NT2/D1 (cell line): ENCODE data around the gene SEMA3B.
"Not testable (repeated sequence)": the region's sequence is repeated elsewhere in the genome, so short reads cannot be mapped to it uniquely, and the experiment has no call there.

Source experiments
- DNase-seq: peaks from one replicate; pipeline ENCODE4 v3.0.0-alpha.2; 2011; ENCODE audit warnings: low read depth, low spot score
- H3K27me3 ChIP-seq: 2 replicates; pipeline ENCODE4 v1.6.0; 2011; ENCODE audit warnings: mild to moderate bottlenecking; ENCODE audit not compliant: insufficient read length, insufficient read depth
- H3K36me3 ChIP-seq: 2 replicates; pipeline ENCODE4 v1.6.1; 2011; ENCODE audit warnings: mild to moderate bottlenecking, low read length, mixed read lengths; ENCODE audit not compliant: insufficient read depth, insufficient read length
- H3K4me1 ChIP-seq: 2 replicates; pipeline ENCODE4 v1.5.1; 2011; ENCODE audit not compliant: insufficient read depth, insufficient read length
- H3K4me3 ChIP-seq: 2 replicates; pipeline ENCODE4 v1.5.1; 2011; ENCODE audit warnings: low read depth; ENCODE audit not compliant: insufficient read length
- H3K9ac ChIP-seq: 2 replicates; pipeline ENCODE4 v1.6.0; 2011; ENCODE audit warnings: low read depth; ENCODE audit not compliant: insufficient read length
- H3K9me3 ChIP-seq: 2 replicates; pipeline ENCODE4 v1.5.1; 2011; ENCODE audit warnings: mild to moderate bottlenecking, low read length; ENCODE audit not compliant: insufficient read depth
- SUZ12 ChIP-seq: IDR thresholded peaks from 2 replicates; pipeline ENCODE4 v1.6.1; 2011; ENCODE audit not compliant: insufficient read length, insufficient read depth; ENCODE audit errors: extremely low read depth
- YY1 ChIP-seq: IDR thresholded peaks from 2 replicates; pipeline ENCODE4 v1.6.1; 2011; ENCODE audit not compliant: insufficient read length, insufficient read depth
- ZNF274 ChIP-seq: IDR thresholded peaks from 2 replicates; pipeline ENCODE4 v1.6.1; 2011; ENCODE audit warnings: mild to moderate bottlenecking, low read depth, low read length

Gene SEMA3B

DNA sequence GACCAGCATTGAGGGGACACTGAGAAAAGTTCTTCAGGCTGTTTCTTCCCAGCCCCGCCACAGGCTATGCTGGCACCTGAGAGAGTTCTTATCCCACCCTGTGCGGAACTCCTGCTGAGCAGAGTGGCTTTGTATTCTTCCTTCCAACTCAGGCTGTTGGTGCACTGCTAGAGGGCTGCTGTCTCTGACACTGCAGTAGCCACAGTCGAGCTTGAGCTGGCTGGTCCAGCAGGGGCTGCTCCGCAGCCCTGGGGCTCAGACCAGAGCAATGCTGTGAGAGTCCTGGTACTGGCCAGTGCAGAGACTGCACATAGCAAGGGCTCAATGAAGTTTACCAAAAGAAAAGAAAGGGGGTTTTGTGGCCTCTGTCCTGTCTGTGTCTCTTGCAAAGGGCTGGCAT, 29.3 kb upstream of the SEMA3B start:
- Histone ChIP-seq H3K4me1 (peaks cover 58% of the 10 kb centered on the region), H3K4me3 (no peak overlapping the region), H3K36me3 (peaks cover 56% of the 10 kb centered on the region), H3K27me3 (no peaks in the 10 kb centered on the region), H3K9ac (peak overlapping the region; percentile 53), H3K9me3 (no peaks in the 10 kb centered on the region)
- TF ChIP-seq YY1 (no peak), ZNF274 (no peak), SUZ12 (no peak)
- DNase-seq: no peak

DNA sequence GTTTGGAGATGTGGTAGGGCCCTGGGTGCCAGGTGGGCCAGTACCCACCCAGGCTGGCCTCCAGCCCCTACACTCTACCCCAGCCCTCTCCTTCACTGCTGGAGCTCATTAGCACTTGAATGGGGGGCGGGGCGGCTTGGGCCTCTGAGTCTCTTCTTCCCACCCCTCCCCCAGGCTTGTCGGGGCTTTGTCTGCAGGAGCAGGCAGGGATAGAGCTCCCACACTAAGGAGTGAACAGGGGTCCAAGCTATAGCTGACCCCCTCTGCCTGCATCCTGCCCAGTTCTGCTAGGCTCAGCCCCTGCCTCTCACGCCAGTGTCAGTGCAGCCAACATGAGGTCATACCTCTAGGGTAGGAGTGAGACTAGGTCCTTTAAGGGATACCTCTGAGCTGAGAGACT, 27.8 kb upstream of the SEMA3B start:
- peak overlapping the region; percentile 21 for H3K4me3 ChIP-seq
- H3K36me3 ChIP-seq: peaks cover 65% of the 10 kb centered on the region
- peaks cover 64% of the 10 kb centered on the region for H3K4me1 ChIP-seq
- peak overlapping the region; percentile 83 for H3K9ac ChIP-seq
- peak; percentile 94 for DNase-seq
- TF ChIP-seq ZNF274 (no peak), YY1 (no peak), SUZ12 (no peak)
- H3K27me3 ChIP-seq: no peaks in the 10 kb centered on the region
- no peaks in the 10 kb centered on the region for H3K9me3 ChIP-seq

DNA sequence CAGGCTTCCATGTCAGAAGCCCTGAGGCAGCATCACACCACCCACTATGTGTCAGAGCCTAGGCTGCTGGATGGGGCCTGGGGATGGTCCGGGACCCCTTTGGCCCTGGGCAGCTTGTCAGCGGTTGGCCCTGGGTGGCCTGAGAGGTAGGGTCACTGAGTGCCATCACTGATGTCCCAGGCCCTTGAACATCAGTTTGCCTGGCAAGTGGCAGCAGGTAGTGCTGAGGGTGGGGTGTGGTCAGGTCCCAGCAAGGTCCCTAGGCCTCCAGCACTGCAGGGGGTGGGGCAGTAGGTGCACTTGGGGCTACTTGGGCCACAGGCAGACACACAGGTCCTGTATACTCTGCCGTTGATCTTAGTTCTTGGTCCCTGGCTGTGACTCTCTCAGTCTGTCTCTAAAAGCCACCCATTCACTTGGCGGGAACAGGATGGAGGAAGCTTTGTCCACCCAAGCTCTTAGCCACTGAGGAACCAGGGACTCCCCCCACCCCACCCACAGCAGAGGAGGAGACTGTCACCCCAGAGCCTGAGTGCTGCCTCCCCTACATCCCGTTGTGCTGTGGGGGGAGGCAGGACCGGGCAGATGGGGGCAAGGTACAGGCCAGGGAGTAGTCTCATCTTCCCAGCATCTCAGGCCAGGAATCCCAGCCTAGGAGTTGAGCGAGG, 27.1 kb upstream of the SEMA3B start:
- peaks cover 70% of the 10 kb centered on the region for H3K4me1 ChIP-seq
- H3K4me3 ChIP-seq: peak overlapping the region; percentile 21
- H3K27me3 ChIP-seq: no peaks in the 10 kb centered on the region

DNA sequence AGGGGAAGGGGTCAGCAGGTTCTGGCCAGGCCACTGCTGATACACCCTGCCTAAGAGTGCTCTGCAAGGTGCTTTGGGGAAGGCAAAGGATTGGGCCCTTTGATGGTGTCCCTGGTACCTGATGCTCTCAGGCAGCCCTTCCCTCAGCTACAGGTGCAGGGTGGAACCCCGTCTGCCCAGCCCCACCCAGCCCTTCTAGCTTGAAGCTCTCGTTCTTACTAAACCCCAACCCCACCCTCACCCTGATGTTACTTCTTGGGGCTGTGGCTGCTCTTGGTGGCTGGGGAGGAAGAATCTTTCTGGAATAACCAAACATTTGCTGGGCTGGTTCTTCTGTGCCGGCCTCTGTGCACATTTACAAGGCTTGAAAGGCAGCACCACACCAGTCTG, 26.6 kb upstream of the SEMA3B start:
- DNase-seq: no peak
- Histone ChIP-seq H3K36me3 (peaks cover 68% of the 10 kb centered on the region), H3K9me3 (no peaks in the 10 kb centered on the region), H3K4me1 (peaks cover 72% of the 10 kb centered on the region), H3K27me3 (no peaks in the 10 kb centered on the region), H3K4me3 (no peak overlapping the region), H3K9ac (peak overlapping the region; percentile 39)
- TF ChIP-seq SUZ12 (no peak), ZNF274 (no peak), YY1 (no peak)

More for the DNA sequence above, 27.1 kb upstream of the SEMA3B start:
- Histone ChIP-seq H3K36me3 (peaks cover 65% of the 10 kb centered on the region), H3K9me3 (no peaks in the 10 kb centered on the region), H3K9ac (peak overlapping the region; percentile 83)
- DNase-seq: no peak
- TF ChIP-seq YY1 (no peak), SUZ12 (no peak)

DNA sequence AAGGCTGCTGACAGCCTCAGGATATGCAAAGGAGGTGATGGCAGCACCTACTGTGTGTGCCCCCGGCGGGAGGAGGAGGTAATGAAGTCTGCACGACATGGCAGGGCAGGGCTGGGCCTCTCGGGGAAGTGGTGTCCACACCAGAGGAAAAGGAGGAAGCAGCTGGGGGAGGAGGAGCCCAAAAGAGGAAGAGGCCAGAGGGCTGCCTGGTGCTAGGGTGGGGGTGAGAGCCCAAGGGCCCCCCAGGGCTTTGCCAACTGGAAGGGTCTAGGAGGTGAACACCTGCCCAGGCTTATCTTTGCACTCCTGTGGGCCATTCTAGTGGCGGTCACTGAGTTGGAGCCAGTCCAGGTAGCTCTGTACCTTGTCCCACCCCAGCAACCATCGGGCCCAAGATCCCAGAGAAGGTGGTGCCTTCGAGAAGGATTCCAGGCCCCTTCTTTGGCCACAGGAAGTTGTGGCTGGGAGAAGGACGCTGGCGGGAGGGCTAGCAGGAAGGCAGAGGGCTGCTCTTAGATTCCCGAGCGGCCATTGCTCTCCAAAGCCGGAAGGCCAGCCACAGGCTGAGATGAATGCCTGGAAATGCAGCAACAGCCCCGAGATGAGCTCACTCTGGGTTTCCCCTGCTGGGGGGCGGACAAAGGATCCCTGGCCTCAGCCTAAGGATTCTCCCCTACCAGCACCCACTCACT, 25.9 kb upstream of the SEMA3B start:
- Histone ChIP-seq H3K9ac (no peak overlapping the region), H3K9me3 (no peaks in the 10 kb centered on the region), H3K36me3 (peaks cover 69% of the 10 kb centered on the region), H3K27me3 (no peaks in the 10 kb centered on the region), H3K4me1 (peaks cover 69% of the 10 kb centered on the region), H3K4me3 (no peak overlapping the region)
- no peak for TF ChIP-seq ZNF274
- TF ChIP-seq YY1: no peak
- no peak for TF ChIP-seq SUZ12
- no peak for DNase-seq

DNA sequence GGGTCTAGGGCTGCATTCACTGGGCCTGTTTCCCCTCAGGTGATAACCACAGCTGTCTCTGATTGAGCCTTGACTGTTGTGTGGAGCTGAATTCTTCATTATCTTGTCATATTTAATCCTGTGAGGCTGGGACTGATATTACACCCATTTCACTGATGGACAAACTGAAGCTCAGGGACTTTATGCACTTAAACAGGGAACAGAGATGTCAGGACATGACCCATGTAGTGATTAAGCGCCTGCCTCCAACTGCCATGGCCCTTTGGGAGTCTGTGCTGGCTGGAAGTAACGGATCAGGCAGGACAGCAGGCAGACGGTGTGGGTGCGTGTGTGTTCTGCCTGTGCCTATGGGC, 25.4 kb upstream of the SEMA3B start:
- DNase-seq: no peak
- Histone ChIP-seq H3K36me3 (peaks cover 68% of the 10 kb centered on the region), H3K27me3 (no peaks in the 10 kb centered on the region), H3K9ac (peak overlapping the region; percentile 52), H3K9me3 (no peaks in the 10 kb centered on the region), H3K4me3 (no peak overlapping the region), H3K4me1 (peaks cover 69% of the 10 kb centered on the region)
- TF ChIP-seq ZNF274: no peak
- TF ChIP-seq YY1: no peak
- TF ChIP-seq SUZ12: no peak

DNA sequence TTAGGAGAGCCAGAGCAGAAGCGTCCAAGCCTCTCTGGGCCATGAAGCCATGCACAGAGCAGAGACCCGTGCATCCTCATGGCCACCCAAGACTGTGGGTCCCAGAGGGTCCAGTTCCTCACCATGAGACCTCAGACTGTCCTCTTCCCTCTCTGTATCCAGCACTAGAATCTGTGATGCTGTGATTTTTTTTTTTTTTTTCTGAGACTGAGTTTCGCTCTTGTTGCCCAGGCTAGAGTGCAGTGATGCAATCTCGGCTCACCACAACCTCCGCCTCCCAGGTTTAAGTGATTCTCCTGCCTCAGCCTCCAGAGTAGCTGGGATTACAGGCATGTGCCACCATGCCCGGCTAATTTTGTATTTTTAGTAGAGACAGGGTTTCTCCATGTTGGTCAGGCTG, 24.1 kb upstream of the SEMA3B start:
- not testable (repeated sequence) for DNase-seq, H3K4me3 ChIP-seq, H3K27me3 ChIP-seq, H3K9me3 ChIP-seq
- peaks cover 74% of the 10 kb centered on the region for H3K4me1 ChIP-seq
- peak overlapping the region; percentile 15 for H3K9ac ChIP-seq
- H3K36me3 ChIP-seq: peaks cover 68% of the 10 kb centered on the region
